Measurements from ENCODE around the gene FAM229A.

DNA sequence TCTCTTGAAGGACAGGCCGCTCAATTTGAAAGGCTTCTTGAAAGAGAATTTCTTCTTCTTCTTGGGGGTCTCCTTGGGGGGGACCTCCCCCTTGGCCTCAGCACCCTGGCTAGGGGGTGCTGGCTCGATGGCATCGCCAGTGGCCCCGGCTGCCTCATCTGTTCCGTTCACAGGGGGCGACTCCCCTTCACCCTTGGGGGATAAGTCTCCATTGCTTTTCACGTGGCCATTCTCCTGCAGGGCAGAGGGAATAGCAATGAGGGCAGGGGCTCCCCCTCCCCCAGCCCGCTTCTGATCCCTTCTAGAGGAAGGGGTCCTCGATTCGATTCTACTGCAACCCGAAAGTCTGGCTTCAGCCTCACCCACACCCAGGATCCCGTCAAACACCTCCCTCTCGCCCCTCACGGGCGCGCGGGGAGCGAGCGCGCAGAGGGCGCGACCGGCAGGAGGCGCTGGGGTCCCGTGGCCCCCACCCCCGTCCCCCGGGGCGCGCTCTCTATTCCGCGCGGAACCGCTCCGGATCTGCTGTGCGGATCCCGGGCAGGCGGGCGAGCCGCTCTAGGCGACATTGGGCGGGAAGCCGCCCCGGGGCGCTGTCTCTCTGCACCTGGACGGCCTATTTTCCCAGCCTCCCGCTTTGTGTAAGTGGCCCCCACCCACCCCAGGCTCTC, 27.3 kb downstream of the FAM229A start:
- TF ChIP-seq, protein P1, sequence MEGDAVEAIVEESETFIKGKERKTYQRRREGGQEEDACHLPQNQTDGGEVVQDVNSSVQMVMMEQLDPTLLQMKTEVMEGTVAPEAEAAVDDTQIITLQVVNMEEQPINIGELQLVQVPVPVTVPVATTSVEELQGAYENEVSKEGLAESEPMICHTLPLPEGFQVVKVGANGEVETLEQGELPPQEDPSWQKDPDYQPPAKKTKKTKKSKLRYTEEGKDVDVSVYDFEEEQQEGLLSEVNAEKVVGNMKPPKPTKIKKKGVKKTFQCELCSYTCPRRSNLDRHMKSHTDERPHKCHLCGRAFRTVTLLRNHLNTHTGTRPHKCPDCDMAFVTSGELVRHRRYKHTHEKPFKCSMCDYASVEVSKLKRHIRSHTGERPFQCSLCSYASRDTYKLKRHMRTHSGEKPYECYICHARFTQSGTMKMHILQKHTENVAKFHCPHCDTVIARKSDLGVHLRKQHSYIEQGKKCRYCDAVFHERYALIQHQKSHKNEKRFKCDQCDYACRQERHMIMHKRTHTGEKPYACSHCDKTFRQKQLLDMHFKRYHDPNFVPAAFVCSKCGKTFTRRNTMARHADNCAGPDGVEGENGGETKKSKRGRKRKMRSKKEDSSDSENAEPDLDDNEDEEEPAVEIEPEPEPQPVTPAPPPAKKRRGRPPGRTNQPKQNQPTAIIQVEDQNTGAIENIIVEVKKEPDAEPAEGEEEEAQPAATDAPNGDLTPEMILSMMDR (conservative IDR thresholded peaks at IDR 0.05; ENCODE audit: low read depth in 2 of 2), result peak; percentile 60 to 64
- TF ChIP-seq, protein P2, sequence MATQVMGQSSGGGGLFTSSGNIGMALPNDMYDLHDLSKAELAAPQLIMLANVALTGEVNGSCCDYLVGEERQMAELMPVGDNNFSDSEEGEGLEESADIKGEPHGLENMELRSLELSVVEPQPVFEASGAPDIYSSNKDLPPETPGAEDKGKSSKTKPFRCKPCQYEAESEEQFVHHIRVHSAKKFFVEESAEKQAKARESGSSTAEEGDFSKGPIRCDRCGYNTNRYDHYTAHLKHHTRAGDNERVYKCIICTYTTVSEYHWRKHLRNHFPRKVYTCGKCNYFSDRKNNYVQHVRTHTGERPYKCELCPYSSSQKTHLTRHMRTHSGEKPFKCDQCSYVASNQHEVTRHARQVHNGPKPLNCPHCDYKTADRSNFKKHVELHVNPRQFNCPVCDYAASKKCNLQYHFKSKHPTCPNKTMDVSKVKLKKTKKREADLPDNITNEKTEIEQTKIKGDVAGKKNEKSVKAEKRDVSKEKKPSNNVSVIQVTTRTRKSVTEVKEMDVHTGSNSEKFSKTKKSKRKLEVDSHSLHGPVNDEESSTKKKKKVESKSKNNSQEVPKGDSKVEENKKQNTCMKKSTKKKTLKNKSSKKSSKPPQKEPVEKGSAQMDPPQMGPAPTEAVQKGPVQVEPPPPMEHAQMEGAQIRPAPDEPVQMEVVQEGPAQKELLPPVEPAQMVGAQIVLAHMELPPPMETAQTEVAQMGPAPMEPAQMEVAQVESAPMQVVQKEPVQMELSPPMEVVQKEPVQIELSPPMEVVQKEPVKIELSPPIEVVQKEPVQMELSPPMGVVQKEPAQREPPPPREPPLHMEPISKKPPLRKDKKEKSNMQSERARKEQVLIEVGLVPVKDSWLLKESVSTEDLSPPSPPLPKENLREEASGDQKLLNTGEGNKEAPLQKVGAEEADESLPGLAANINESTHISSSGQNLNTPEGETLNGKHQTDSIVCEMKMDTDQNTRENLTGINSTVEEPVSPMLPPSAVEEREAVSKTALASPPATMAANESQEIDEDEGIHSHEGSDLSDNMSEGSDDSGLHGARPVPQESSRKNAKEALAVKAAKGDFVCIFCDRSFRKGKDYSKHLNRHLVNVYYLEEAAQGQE (IDR thresholded peaks at IDR 0.05; ENCODE audit: unreplicated experiment), result no peak
- TF ChIP-seq POLR2AphosphoS5 (IDR thresholded peaks at IDR 0.05; ENCODE audit: low read depth) (no peak), EZH2 (IDR thresholded peaks at IDR 0.05; ENCODE audit: low read depth, unreplicated experiment) (no peak), ZNF114 (CRISPR knock-in tag; IDR thresholded peaks at IDR 0.05) (no peak), CREB1 (CRISPR knock-in tag; IDR thresholded peaks at IDR 0.05; ENCODE audit: low read depth) (no peak), NANOG (IDR thresholded peaks at IDR 0.05; ENCODE audit: borderline replicate concordance) (no peak), JUNB (IDR thresholded peaks at IDR 0.05; ENCODE audit: unreplicated experiment) (no peak)

All from GM23338 (cell line).